Gastrocnemius medialis (tissue), 4 donors: ENCODE data around the gene GLOD4. TPM values are rescaled to one million over a fixed set of nuclear protein-coding genes. Genes with fewer than 3 reads are reported as not detected.
"Not testable (repeated sequence)": the region's sequence is repeated elsewhere in the genome, so short reads cannot be mapped to it uniquely, and the experiment has no call there.

Source experiments
- ATAC-seq, 2 donors: fragments of 150-250 bp; one replicate each; pipeline ENCODE4 v1.9.1; 2016
- DNase-seq, 2 donors: peaks; one replicate each; pipeline ENCODE4 v3.0.0-alpha.2; 2019
- H3K27ac ChIP-seq, 4 donors: fragments of 200-600 bp; sonication (generic); 1 replicate in 1 of 4; 2 replicates in 3 of 4; pipeline ENCODE4 v1.5.1; 2016 to 2018; ENCODE audit warnings: mild to moderate bottlenecking in 2 of 4, moderate library complexity in 1 of 4
- H3K27me3 ChIP-seq, 3 donors: fragments of 200-600 bp; sonication (generic) in 2 of 3; 1 replicate in 1 of 3; 2 replicates in 2 of 3; pipeline versions ENCODE4 v1.5.1 to v1.6.0; 2016 to 2019; ENCODE audit warnings: mild to moderate bottlenecking in 1 of 3, moderate library complexity in 1 of 3
- H3K36me3 ChIP-seq, 2 donors: fragments of 200-600 bp; sonication (generic) in 1 of 2; one replicate each; pipeline ENCODE4 v1.5.1; 2017 to 2018
- H3K4me1 ChIP-seq, 2 donors: fragments of 200-600 bp; sonication (generic) in 1 of 2; one replicate each; pipeline ENCODE4 v1.5.1; 2016 to 2017; ENCODE audit warnings: mild to moderate bottlenecking in 2 of 2
- H3K4me3 ChIP-seq, 4 donors: fragments of 200-600 bp; sonication (generic) in 3 of 4; 1 replicate in 1 of 4; 2 replicates in 3 of 4; pipeline ENCODE4 v1.5.1; 2016 to 2019; ENCODE audit warnings: mild to moderate bottlenecking in 2 of 4
- H3K9me3 ChIP-seq, 3 donors: fragments of 200-600 bp; sonication (generic) in 2 of 3; 1 replicate in 1 of 3; 2 replicates in 2 of 3; pipeline ENCODE4 v1.5.1; 2016 to 2019
- POLR2A ChIP-seq, 2 donors: fragments of 450-650 bp; IDR thresholded peaks; one replicate each; pipeline ENCODE4 v1.6.1; 2017; ENCODE audit warnings: antibody characterized with exemption in 2 of 2, mild to moderate bottlenecking in 2 of 2, moderate library complexity in 2 of 2
- in situ Hi-C, 4 donors: fragments of 200-750 bp; cut with MboI; loops; one replicate each; pipeline versions ENCODE4 v1.15.0 to v1.8.0; 2017; ENCODE audit warnings: low sequenced_read_pairs in 4 of 4
- intact Hi-C: fragments of 100-400 bp; cut with DNase I; formaldehyde crosslinking; loops from one replicate; pipeline ENCODE4 v1.15.1; 2023; ENCODE audit warnings: low total_unique reads
- total RNA-seq, 4 donors: library from RNA; depleted of rRNA; stranded (reverse); fragments of >200 nt; gene quantifications; one replicate each; pipeline versions ENCODE4 v1.1.0 to v1.2.3, GENCODE V29; 2016
- TF ChIP-seq, protein P1 (sequence below), 5 experiments: fragments of 450-650 bp in 3 of 5; fragments of 200-600 bp in 2 of 5; sonication (generic) in 2 of 5; IDR thresholded peaks in 4 of 5; conservative IDR thresholded peaks in 1 of 5; 1 replicate in 4 of 5; 2 replicates in 1 of 5; pipeline ENCODE4 v1.5.1; 2016 to 2019; ENCODE audit warnings: antibody characterized with exemption in 5 of 5, mild to moderate bottlenecking in 3 of 5, moderate library complexity in 3 of 5

The GLOD4 gene
- total RNA-seq, 4 donors from 2014 or later, result 17.6 to 38.1 (median 22.8) TPM

DNA sequence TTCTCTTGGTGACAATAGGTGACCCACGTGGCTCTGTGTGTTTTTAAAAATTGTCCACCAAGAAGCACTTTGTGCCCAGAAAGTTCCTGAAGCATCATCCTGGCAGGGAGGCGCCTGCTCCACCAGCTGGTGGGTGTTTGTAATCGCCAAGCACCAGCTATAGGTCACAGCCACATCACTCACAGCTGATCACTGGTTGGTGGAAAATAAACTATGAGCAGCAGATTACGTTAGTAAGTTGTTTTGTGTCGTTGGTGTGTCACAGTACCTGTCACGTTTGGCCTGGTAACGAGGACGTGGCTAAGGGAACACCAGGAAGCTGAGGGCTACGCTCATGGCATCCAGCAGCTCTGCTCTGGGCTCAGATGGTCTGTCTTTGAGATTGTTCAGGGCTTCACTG is 10.2 kb upstream of the GLOD4 start:
- TF ChIP-seq, protein P1, sequence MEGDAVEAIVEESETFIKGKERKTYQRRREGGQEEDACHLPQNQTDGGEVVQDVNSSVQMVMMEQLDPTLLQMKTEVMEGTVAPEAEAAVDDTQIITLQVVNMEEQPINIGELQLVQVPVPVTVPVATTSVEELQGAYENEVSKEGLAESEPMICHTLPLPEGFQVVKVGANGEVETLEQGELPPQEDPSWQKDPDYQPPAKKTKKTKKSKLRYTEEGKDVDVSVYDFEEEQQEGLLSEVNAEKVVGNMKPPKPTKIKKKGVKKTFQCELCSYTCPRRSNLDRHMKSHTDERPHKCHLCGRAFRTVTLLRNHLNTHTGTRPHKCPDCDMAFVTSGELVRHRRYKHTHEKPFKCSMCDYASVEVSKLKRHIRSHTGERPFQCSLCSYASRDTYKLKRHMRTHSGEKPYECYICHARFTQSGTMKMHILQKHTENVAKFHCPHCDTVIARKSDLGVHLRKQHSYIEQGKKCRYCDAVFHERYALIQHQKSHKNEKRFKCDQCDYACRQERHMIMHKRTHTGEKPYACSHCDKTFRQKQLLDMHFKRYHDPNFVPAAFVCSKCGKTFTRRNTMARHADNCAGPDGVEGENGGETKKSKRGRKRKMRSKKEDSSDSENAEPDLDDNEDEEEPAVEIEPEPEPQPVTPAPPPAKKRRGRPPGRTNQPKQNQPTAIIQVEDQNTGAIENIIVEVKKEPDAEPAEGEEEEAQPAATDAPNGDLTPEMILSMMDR (IDR thresholded peaks at IDR 0.05 in 4 of 5, conservative IDR thresholded peaks at IDR 0.05 in 1 of 5), result no peak
- no peak for TF ChIP-seq POLR2A (IDR thresholded peaks at IDR 0.05)
- no peak overlapping the region for H3K27ac ChIP-seq
- H3K4me3 ChIP-seq, result no peak overlapping the region
- DNase-seq (peak in 1 of 2 donors; percentile 9), ATAC-seq (no peak)
- peaks cover 14 to 16% of the 10 kb centered on the region in 2 donors for H3K4me1 ChIP-seq
- in situ Hi-C loops, result loop anchor here in 3 of 4 donors (5.0 kb wide), 1 partner anchor 190 kb away; no protein-coding TSS in a partner anchor
- no peaks in the 10 kb centered on the region for H3K27me3 ChIP-seq
- peaks cover 0 to 41% of the 10 kb centered on the region in 2 donors for H3K36me3 ChIP-seq
- H3K9me3 ChIP-seq, result no peaks in the 10 kb centered on the region
- intact Hi-C loops, result no loop called here

DNA sequence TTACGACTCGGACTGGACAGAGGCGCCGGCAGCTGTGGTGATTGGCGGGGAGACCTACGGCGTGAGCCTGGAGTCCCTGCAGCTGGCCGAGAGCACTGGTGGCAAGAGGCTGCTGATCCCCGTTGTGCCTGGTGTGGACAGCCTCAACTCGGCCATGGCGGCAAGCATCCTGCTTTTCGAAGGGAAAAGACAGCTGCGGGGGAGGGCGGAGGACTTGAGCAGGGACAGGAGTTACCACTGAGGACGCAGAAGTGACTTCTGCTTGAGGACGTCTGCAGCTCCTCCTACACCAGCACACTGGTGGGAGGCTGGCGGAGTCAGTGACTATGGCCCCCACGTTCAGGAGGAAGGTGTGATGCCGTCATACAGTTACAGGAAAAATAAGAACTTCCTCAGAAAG is 9.7 kb upstream of the GLOD4 start:
- Histone ChIP-seq H3K4me3 (no peak overlapping the region), H3K27me3 (no peaks in the 10 kb centered on the region), H3K36me3 (peaks cover 0 to 41% of the 10 kb centered on the region in 2 donors), H3K9me3 (no peaks in the 10 kb centered on the region), H3K27ac (no peak overlapping the region), H3K4me1 (peaks cover 14 to 16% of the 10 kb centered on the region in 2 donors)
- in situ Hi-C loops, result loop anchor here in 3 of 4 donors (5.0 kb wide), 1 partner anchor 190 kb away; no protein-coding TSS in a partner anchor
- peak in 1 of 2 donors; percentile 11 for DNase-seq
- intact Hi-C loops, result no loop called here
- ATAC-seq, result no peak
- TF ChIP-seq POLR2A (IDR thresholded peaks at IDR 0.05), result no peak
- TF ChIP-seq, protein P1 (IDR thresholded peaks at IDR 0.05 in 4 of 5, conservative IDR thresholded peaks at IDR 0.05 in 1 of 5), result no peak

DNA sequence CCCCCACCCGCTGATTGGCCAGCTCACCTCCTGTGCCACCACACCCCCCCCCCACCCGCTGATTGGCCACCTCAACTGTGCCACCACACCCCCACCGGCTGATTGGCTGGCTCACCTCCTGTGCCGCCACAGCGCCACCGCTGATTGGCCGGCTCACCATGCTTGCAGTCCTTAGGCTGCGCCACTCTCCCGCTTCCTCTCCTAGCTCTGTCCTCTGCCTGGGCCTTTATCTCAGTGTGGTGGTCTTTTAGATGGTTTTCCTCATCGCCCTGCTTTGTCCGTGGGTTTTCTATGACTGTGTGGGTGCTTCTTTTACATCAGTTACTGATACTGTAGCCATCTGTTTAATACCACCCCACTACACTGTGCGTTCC is 8.8 kb upstream of the GLOD4 start:
- intact Hi-C loops, H3K27me3 ChIP-seq, H3K4me3 ChIP-seq, H3K9me3 ChIP-seq, H3K27ac ChIP-seq, ATAC-seq: not testable (repeated sequence)
- in situ Hi-C loops, result loop anchor here in 3 of 4 donors (5.0 kb wide), 1 partner anchor 191 kb away; no protein-coding TSS in a partner anchor
- Histone ChIP-seq H3K4me1 (peaks cover 14 to 16% of the 10 kb centered on the region in 2 donors), H3K36me3 (peaks cover 0 to 46% of the 10 kb centered on the region in 2 donors)
- peak in 1 of 2 donors; percentile 10 for DNase-seq

DNA sequence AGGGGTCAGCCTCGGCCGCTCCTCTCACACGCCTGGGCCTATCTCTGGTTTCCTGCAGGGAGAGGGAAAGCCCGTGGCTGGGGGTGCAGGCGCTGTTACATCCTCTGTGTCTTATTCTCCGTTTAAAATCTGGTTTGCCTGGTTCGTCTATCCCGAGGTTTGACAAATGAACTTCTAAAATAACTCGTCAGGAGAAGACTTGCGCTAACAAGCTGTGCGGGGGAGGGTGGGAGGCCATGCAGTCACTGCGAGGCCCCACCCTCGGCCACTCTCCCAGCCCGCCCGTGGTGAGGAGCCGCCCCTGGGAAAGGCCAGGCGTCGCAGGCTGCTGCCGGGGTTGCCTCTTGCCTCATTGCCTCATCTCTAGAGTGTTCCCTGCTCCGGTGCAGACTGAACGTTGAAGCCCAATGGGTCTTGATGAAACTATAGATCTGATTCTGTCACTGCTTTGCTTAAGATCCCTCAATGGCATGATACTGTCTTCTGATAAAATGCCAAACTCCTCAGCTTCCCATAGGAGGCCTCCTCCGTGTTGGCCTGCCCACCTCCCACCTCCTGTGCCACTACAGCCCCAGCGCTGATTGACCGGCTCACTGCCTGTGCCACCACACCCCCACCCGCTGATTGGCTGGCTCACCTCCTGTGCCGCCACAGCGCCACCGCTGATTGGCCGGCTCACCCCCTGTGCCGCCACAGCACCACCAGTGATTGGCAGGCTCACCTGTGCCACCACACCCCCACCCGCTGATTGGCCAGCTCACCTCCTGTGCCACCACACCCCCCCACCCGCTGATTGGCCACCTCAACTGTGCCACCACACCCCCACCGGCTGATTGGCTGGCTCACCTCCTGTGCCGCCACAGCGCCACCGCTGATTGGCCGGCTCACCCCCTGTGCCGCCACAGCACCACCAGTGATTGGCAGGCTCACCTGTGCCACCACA is 8.1 kb upstream of the GLOD4 start:
- peaks cover 0 to 46% of the 10 kb centered on the region in 2 donors for H3K36me3 ChIP-seq
- H3K27ac ChIP-seq, result not testable (repeated sequence)
- in situ Hi-C loops, result loop anchor here (5.0 kb wide), 1 partner anchor 192 kb away; no protein-coding TSS in a partner anchor

DNA sequence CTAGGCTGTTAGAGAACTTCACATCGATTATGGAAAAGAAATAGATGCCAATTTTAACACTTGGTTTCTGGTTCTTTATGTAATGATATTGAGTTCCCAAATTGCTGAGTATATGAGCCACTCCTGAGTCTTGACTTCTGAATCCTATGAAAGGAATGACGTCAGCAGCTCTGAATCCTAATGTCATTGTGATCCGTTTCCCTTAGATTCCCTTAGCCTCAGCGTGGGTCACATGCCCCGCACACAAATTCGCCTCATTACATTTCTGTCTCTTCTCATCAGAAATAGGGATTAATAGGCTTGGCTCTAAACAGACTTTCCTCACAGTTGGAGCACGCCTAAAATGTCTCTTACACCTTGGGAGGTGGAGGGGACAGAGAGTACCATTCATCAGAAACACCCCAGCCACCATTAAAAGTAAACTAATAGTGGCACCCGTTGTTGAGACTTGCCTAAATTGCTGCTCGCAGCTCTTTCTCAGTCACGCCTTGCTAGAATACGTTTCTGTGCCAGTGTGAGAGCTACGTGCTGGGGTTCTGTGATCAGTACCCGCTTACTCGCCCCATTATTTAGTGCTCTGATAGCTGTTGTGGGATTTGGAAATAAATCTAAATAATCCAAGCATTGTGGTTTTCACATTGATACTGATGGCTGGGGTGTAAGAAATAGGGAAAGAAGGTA is 7.2 kb upstream of the GLOD4 start:
- H3K27ac ChIP-seq, result no peak overlapping the region
- in situ Hi-C loops, result loop anchor here in 1 of 4 donors (5.0 kb wide), 1 partner anchor 193 kb away; no protein-coding TSS in a partner anchor

More for the DNA sequence above, 8.1 kb upstream of the GLOD4 start:
- DNase-seq, result peak in 1 of 2 donors; percentile 16
- H3K4me1 ChIP-seq, ATAC-seq, intact Hi-C loops, H3K9me3 ChIP-seq, H3K27me3 ChIP-seq, H3K4me3 ChIP-seq: not testable (repeated sequence)

More for the DNA sequence above, 7.2 kb upstream of the GLOD4 start:
- DNase-seq (peak in 1 of 2 donors; percentile 6), ATAC-seq (no peak)
- H3K36me3 ChIP-seq, result peaks cover 0 to 54% of the 10 kb centered on the region in 2 donors
- no peaks in the 10 kb centered on the region for H3K9me3 ChIP-seq
- no peak overlapping the region for H3K4me3 ChIP-seq
- H3K27me3 ChIP-seq, result no peaks in the 10 kb centered on the region
- intact Hi-C loops, result no loop called here
- peaks cover 2% of the 10 kb centered on the region in 2 donors for H3K4me1 ChIP-seq
- TF ChIP-seq, protein P1 (IDR thresholded peaks at IDR 0.05 in 4 of 5, conservative IDR thresholded peaks at IDR 0.05 in 1 of 5), result no peak
- TF ChIP-seq POLR2A (IDR thresholded peaks at IDR 0.05), result no peak
